GF-D8 (cell line): Measurements from ENCODE around the gene KIR3DL3.
"Not testable (repeated sequence)": the region's sequence is repeated elsewhere in the genome, so short reads cannot be mapped to it uniquely, and the experiment has no call there.

Source experiments
- DNase-seq: peaks from one replicate; lab custom pipeline; 2025; lab: John Stamatoyannopoulos, UW

Gene KIR3DL3

GRCh38 chr19:54782916-54783315 is 58.7 kb downstream of the KIR3DL3 start:
- not testable (repeated sequence) for DNase-seq
